IMR-90 (cell line): ENCODE measurements around the gene NAPB. TPM values are rescaled to one million over a fixed set of nuclear protein-coding genes. Genes with fewer than 3 reads are reported as not detected.

Experiments used
- ATAC-seq: fragments of 200-7000 bp; cut with Tn5 transposase; 2 replicates; pipeline ENCODE4 v1.9.1; 2020; ENCODE audit warnings: low read depth, mild to moderate bottlenecking, moderate library complexity
- BruUV-seq: library from RNA; stranded (reverse); fragments of 400-500 nt; replicated peaks from 2 replicates; lab custom pipeline; 2021; lab: Mats Ljungman, UMichigan
- CTCF ChIA-PET: fragments of 300-600 bp; formaldehyde crosslinking; extraction: SDS; loops from one replicate; lab custom pipeline; 2021; ENCODE audit warnings: antibody characterized with exemption; lab: Yijun Ruan, JAX
- POLR2A ChIA-PET: fragments of 300-600 bp; sonication (Branson Sonifier 250); formaldehyde crosslinking; loops from one replicate; lab custom pipeline; 2022; ENCODE audit warnings: antibody characterized with exemption; ENCODE audit not compliant: unreplicated experiment; lab: Charles Lee
- DNase-seq: peaks from one replicate; pipeline ENCODE4 v3.0.0; 2013
- H2AFZ ChIP-seq: replicated peaks from 2 replicates; pipeline ENCODE3; 2013; ENCODE audit warnings: low read length, mild to moderate bottlenecking; ENCODE audit not compliant: poor library complexity
- H2AK5ac ChIP-seq: 2 replicates; pipeline ENCODE4 v1.6.1; 2013; ENCODE audit warnings: low read depth, low read length, inconsistent platforms
- H2AK9ac ChIP-seq: replicated peaks from 2 replicates; pipeline ENCODE3; 2013; ENCODE audit warnings: mild to moderate bottlenecking, low read depth, low read length, moderate library complexity; ENCODE audit not compliant: poor library complexity
- H2BK120ac ChIP-seq: 2 replicates; pipeline ENCODE4 v1.6.1; 2013; ENCODE audit warnings: low read depth, low read length, inconsistent platforms
- H2BK15ac ChIP-seq: 3 replicates; pipeline ENCODE4 v1.6.1; 2013; ENCODE audit warnings: low read depth, low read length, inconsistent platforms
- H2BK20ac ChIP-seq: 2 replicates; pipeline ENCODE4 v1.6.1; 2013; ENCODE audit warnings: low read depth, mild to moderate bottlenecking, inconsistent platforms, low read length, moderate library complexity
- H2BK5ac ChIP-seq: 2 replicates; pipeline ENCODE4 v1.6.1; 2013; ENCODE audit warnings: mild to moderate bottlenecking, low read depth, low read length, inconsistent platforms; ENCODE audit not compliant: poor library complexity, severe bottlenecking
- H3K14ac ChIP-seq: replicated peaks from 2 replicates; pipeline ENCODE4 v1.6.1; 2013; ENCODE audit warnings: low read depth, low read length, inconsistent platforms
- H3K18ac ChIP-seq: 2 replicates; pipeline ENCODE4 v1.6.1; 2013; ENCODE audit warnings: low read depth, low read length, control low read depth
- H3K23ac ChIP-seq: 2 replicates; pipeline ENCODE4 v1.6.1; 2013; ENCODE audit warnings: low read depth, low read length, inconsistent platforms
- H3K27ac ChIP-seq: 2 replicates; pipeline ENCODE4 v1.5.1; 2013; ENCODE audit warnings: mild to moderate bottlenecking, control low read depth, low read length; ENCODE audit not compliant: insufficient read depth
- H3K27me3 ChIP-seq: 2 replicates; pipeline ENCODE4 v1.6.1; 2013; ENCODE audit warnings: low read length; ENCODE audit not compliant: control insufficient read depth, insufficient read depth
- H3K36me3 ChIP-seq: 2 replicates; pipeline ENCODE4 v1.6.1; 2013; ENCODE audit warnings: low read length, mixed read lengths; ENCODE audit not compliant: control insufficient read depth, insufficient read depth
- H3K4ac ChIP-seq: 2 replicates; pipeline ENCODE4 v1.6.1; 2013; ENCODE audit warnings: low read depth, low read length, inconsistent platforms
- H3K4me1 ChIP-seq: 2 replicates; pipeline ENCODE4 v1.6.1; 2013; ENCODE audit warnings: low read length, mixed read lengths; ENCODE audit not compliant: control insufficient read depth, insufficient read depth
- H3K4me2 ChIP-seq: 2 replicates; pipeline ENCODE4 v1.6.1; 2013; ENCODE audit warnings: low read depth, mild to moderate bottlenecking, control low read depth, low read length, moderate library complexity
- H3K4me3 ChIP-seq: 2 replicates; pipeline ENCODE4 v1.5.1; 2013; ENCODE audit warnings: low read depth, mild to moderate bottlenecking, control low read depth, low read length, moderate library complexity; ENCODE audit not compliant: insufficient read depth
- H3K56ac ChIP-seq: 2 replicates; pipeline ENCODE4 v1.6.1; 2013; ENCODE audit warnings: low read length, inconsistent platforms; ENCODE audit not compliant: insufficient read depth; ENCODE audit errors: extremely low read depth
- H3K79me1 ChIP-seq, 2 experiments: 2 replicates each; pipeline ENCODE4 v1.6.1; 2013; ENCODE audit warnings: low read length in 2 of 2, inconsistent platforms in 1 of 2, low read depth in 1 of 2
- H3K9ac ChIP-seq: 2 replicates; pipeline ENCODE4 v1.6.1; 2013; ENCODE audit warnings: low read depth, low read length, control low read depth
- H3K9me1 ChIP-seq: 2 replicates; pipeline ENCODE4 v1.6.1; 2013; ENCODE audit warnings: low read length, inconsistent platforms; ENCODE audit not compliant: insufficient read depth
- H3K9me3 ChIP-seq: 2 replicates; pipeline ENCODE4 v1.6.1; 2013; ENCODE audit warnings: low read length; ENCODE audit not compliant: control insufficient read depth, insufficient read depth
- H4K20me1 ChIP-seq: 2 replicates; pipeline ENCODE4 v1.6.1; 2013; ENCODE audit warnings: low read length, inconsistent platforms; ENCODE audit not compliant: insufficient read depth
- H4K5ac ChIP-seq: 2 replicates; pipeline ENCODE4 v1.6.1; 2013; ENCODE audit warnings: mild to moderate bottlenecking, low read depth, low read length, control low read depth
- H4K8ac ChIP-seq, 2 experiments: 2 replicates each; pipeline ENCODE4 v1.6.1; 2013; ENCODE audit warnings: low read depth in 2 of 2, low read length in 2 of 2, control low read depth in 1 of 2, inconsistent platforms in 1 of 2
- H4K91ac ChIP-seq: 2 replicates; pipeline ENCODE4 v1.6.1; 2013; ENCODE audit warnings: low read depth, low read length, inconsistent platforms; ENCODE audit not compliant: insufficient read depth
- BHLHE40 ChIP-seq: fragments of 150-350 bp; IDR thresholded peaks from 2 replicates; pipeline ENCODE4 v1.6.1; 2016; ENCODE audit warnings: mild to moderate bottlenecking, low read depth, low read length
- CEBPB ChIP-seq: IDR thresholded peaks from 2 replicates; pipeline ENCODE4 v1.6.1; 2012; ENCODE audit warnings: low read depth, low read length, improper control_type of control experiment
- CHD1 ChIP-seq: IDR thresholded peaks from 2 replicates; pipeline ENCODE4 v1.6.1; 2012; ENCODE audit warnings: low read depth, low read length, improper control_type of control experiment
- FOS ChIP-seq: fragments of 150-350 bp; IDR thresholded peaks from 2 replicates; pipeline ENCODE4 v1.6.1; 2016; ENCODE audit warnings: low read depth, low read length
- MAFK ChIP-seq: IDR thresholded peaks from 2 replicates; pipeline ENCODE4 v1.6.1; 2012; ENCODE audit warnings: low read depth, low read length, improper control_type of control experiment
- MAZ ChIP-seq: IDR thresholded peaks from 2 replicates; pipeline ENCODE4 v1.6.1; 2012; ENCODE audit warnings: low read depth, mild to moderate bottlenecking, low read length, improper control_type of control experiment, moderate library complexity, borderline replicate concordance
- MXI1 ChIP-seq: IDR thresholded peaks from 2 replicates; pipeline ENCODE4 v1.6.1; 2012; ENCODE audit warnings: low read depth, mild to moderate bottlenecking, low read length, moderate library complexity, borderline replicate concordance
- NFE2L2 ChIP-seq: fragments of 150-350 bp; IDR thresholded peaks from 2 replicates; pipeline ENCODE4 v1.6.1; 2016; ENCODE audit warnings: low read depth, mild to moderate bottlenecking, low read length
- POLR2A ChIP-seq: IDR thresholded peaks from 2 replicates; pipeline ENCODE4 v1.6.1; 2012; ENCODE audit warnings: mild to moderate bottlenecking, low read depth, low read length
- RAD21 ChIP-seq: IDR thresholded peaks from 2 replicates; pipeline ENCODE4 v1.6.1; 2012; ENCODE audit warnings: low read length, improper control_type of control experiment
- RCOR1 ChIP-seq: IDR thresholded peaks from 2 replicates; pipeline ENCODE4 v1.6.1; 2012; ENCODE audit warnings: mild to moderate bottlenecking, low read length, improper control_type of control experiment; ENCODE audit not compliant: insufficient replicate concordance
- RFX5 ChIP-seq: IDR thresholded peaks from 2 replicates; pipeline ENCODE4 v1.8.0; 2012; ENCODE audit warnings: low read depth, mild to moderate bottlenecking, low read length, moderate library complexity
- SMC3 ChIP-seq: fragments of 150-350 bp; IDR thresholded peaks from 2 replicates; pipeline ENCODE4 v1.6.1; 2016; ENCODE audit warnings: low read depth, mild to moderate bottlenecking, antibody characterized with exemption, low read length, moderate library complexity
- WGBS, 2 experiments: methylation state at CpG; one replicate each; pipeline versions ENCODE4 v1.1.5 to v1.1.7; 2013; ENCODE audit warnings: missing lambda C conversion rate in 2 of 2; ENCODE audit not compliant: insufficient read length in 1 of 2; ENCODE audit errors: extremely low coverage in 2 of 2; 5-methylcytosine and 5-hydroxymethylcytosine counted together
- dilution Hi-C: fragments of 300-500 bp; cut with HindIII; formaldehyde crosslinking; loops from one replicate; pipeline ENCODE4 v1.14.3; 2018; ENCODE audit warnings: low sequenced_read_pairs; ENCODE audit not compliant: unreplicated experiment
- in situ Hi-C: fragments of 300-500 bp; cut with MboI; formaldehyde crosslinking; loops from 3 replicates; pipeline ENCODE4 v1.14.3; 2019; ENCODE audit warnings: low sequenced_read_pairs, inconsistent platforms, mixed read lengths
- intact Hi-C: fragments of 100-400 bp; cut with micrococcal nuclease; formaldehyde crosslinking; loops from 2 replicates; pipeline ENCODE4 v1.10.0; 2022
- polyA plus RNA-seq, 3 experiments: library from polyadenylated mRNA; depleted of rRNA; stranded (reverse); fragments of >200 nt; gene quantifications; 2 replicates each; pipeline ENCODE4 v1.2.3, GENCODE V29; 2012; ENCODE audit warnings: low replicate concordance in 1 of 3
- total RNA-seq: library from RNA; depleted of rRNA; stranded (reverse); fragments of >200 nt; gene quantifications from 2 replicates; pipeline ENCODE4 v1.2.3, GENCODE V29; 2012
- TF ChIP-seq, protein P1 (sequence below): fragments of 150-350 bp; IDR thresholded peaks from 2 replicates; pipeline ENCODE4 v1.6.1; 2016; ENCODE audit warnings: low read depth, mild to moderate bottlenecking, low read length, moderate library complexity, borderline replicate concordance
- TF ChIP-seq, protein P2 (sequence below): fragments of 150-350 bp; IDR thresholded peaks from 2 replicates; pipeline ENCODE4 v1.6.1; 2017; ENCODE audit warnings: mild to moderate bottlenecking, antibody characterized with exemption, low read length, low read depth
- TF ChIP-seq, protein P3 (sequence below): conservative IDR thresholded peaks from 2 replicates; pipeline ENCODE4 v1.5.1; 2012; ENCODE audit warnings: mild to moderate bottlenecking, low read depth, low read length, improper control_type of control experiment

Gene NAPB
- total and polyA plus RNA-seq, 2 of the 4 experiments (the other 2 are of a cell fraction) = 4.4 to 5.2 TPM

DNA sequence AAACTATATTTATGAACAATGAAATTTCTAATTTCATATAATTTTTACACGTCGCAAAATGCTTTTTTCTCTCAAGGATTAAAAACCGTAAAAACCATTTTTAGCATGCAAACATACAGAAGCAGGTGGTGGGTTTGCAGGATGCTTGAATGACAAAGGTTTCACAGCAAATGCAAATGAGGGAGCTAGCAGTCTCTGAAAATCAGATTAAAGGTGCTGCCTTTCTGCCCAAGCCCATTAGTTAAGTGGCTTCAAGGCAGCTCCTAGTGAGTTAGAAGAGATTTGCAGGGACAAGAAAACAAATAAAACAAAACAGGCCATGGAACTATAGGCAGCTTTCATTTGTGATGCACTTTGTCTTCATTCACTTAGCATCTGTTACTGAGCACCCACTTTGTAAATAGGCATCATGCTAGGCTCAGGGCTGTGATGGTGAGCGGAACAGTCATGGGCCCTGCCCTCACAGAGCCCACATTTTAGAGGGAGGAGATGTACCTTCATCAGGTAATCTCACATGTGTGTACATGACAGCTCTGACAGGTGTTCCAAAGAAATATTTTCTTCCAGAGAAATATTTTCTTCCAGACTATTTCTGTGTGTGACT lies 29.5 kb downstream of the NAPB start:
- Histone ChIP-seq H3K18ac (no peak overlapping the region), H2AFZ (no peak overlapping the region), H3K9ac (no peak overlapping the region), H3K79me1 (peaks cover 29 to 36% of the 10 kb centered on the region in 2 experiments), H4K20me1 (no peaks in the 10 kb centered on the region), H3K27ac (no peak overlapping the region), H2AK5ac (no peak overlapping the region), H3K9me3 (no peaks in the 10 kb centered on the region), H3K4me1 (peaks cover 4% of the 10 kb centered on the region; the same call in 1 of the 2 replicates), H2BK120ac (no peak overlapping the region), H3K4me2 (no peak overlapping the region), H3K14ac (no peak overlapping the region), H4K8ac (no peak overlapping the region), H3K36me3 (peaks cover 32% of the 10 kb centered on the region), H4K5ac (no peak overlapping the region), H2BK20ac (no peak overlapping the region), H2AK9ac (no peak overlapping the region), H4K91ac (no peak overlapping the region), H2BK15ac (no peak overlapping the region), H2BK5ac (no peak overlapping the region), H3K4ac (no peak overlapping the region), H3K4me3 (no peak overlapping the region), H3K23ac (no peak overlapping the region), H3K9me1 (peaks cover 18% of the 10 kb centered on the region), H3K27me3 (no peaks in the 10 kb centered on the region), H3K56ac (no peak overlapping the region)
- CTCF ChIA-PET = no interaction called here
- no TSS peak for BruUV-seq
- dilution Hi-C loops (no loop called here), intact Hi-C loops (no loop called here), in situ Hi-C loops (no loop called here)
- TF ChIP-seq, protein P1, sequence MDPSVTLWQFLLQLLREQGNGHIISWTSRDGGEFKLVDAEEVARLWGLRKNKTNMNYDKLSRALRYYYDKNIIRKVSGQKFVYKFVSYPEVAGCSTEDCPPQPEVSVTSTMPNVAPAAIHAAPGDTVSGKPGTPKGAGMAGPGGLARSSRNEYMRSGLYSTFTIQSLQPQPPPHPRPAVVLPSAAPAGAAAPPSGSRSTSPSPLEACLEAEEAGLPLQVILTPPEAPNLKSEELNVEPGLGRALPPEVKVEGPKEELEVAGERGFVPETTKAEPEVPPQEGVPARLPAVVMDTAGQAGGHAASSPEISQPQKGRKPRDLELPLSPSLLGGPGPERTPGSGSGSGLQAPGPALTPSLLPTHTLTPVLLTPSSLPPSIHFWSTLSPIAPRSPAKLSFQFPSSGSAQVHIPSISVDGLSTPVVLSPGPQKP = no peak
- TF ChIP-seq RCOR1 (no peak), MAZ (no peak), MXI1 (no peak), POLR2A (no peak), RFX5 (no peak), MAFK (no peak), CEBPB (no peak), FOS (no peak), BHLHE40 (no peak), CHD1 (no peak), SMC3 (no peak), NFE2L2 (no peak), RAD21 (no peak)
- TF ChIP-seq, protein P2, sequence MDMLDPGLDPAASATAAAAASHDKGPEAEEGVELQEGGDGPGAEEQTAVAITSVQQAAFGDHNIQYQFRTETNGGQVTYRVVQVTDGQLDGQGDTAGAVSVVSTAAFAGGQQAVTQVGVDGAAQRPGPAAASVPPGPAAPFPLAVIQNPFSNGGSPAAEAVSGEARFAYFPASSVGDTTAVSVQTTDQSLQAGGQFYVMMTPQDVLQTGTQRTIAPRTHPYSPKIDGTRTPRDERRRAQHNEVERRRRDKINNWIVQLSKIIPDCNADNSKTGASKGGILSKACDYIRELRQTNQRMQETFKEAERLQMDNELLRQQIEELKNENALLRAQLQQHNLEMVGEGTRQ = no peak
- TF ChIP-seq, protein P3, sequence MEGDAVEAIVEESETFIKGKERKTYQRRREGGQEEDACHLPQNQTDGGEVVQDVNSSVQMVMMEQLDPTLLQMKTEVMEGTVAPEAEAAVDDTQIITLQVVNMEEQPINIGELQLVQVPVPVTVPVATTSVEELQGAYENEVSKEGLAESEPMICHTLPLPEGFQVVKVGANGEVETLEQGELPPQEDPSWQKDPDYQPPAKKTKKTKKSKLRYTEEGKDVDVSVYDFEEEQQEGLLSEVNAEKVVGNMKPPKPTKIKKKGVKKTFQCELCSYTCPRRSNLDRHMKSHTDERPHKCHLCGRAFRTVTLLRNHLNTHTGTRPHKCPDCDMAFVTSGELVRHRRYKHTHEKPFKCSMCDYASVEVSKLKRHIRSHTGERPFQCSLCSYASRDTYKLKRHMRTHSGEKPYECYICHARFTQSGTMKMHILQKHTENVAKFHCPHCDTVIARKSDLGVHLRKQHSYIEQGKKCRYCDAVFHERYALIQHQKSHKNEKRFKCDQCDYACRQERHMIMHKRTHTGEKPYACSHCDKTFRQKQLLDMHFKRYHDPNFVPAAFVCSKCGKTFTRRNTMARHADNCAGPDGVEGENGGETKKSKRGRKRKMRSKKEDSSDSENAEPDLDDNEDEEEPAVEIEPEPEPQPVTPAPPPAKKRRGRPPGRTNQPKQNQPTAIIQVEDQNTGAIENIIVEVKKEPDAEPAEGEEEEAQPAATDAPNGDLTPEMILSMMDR = no peak
- DNase-seq (no peak), ATAC-seq (no peak)
- WGBS, 2 experiments = no CpG with 5 or more reads among the region's 4 CpGs
- POLR2A ChIA-PET = no interaction called here
